Measurements from ENCODE around the gene HTR4.

The HTR4 gene

GRCh38 chr5:148686660-148687059 is 32.3 kb upstream of the HTR4 start:
- no peaks in the 10 kb centered on the region for H4K20me1 ChIP-seq (ENCODE audit: insufficient read depth, low read length)
- H3K79me2 ChIP-seq (ENCODE audit: insufficient read depth, low read length), result no peaks in the 10 kb centered on the region
- no peak for DNase-seq
- H3K4me3 ChIP-seq (ENCODE audit: low read depth in 1 of 2, low read length in 2 of 2), result no peak overlapping the region
- no peak overlapping the region for H2AFZ ChIP-seq (ENCODE audit: low read depth, low read length)
- no peaks in the 10 kb centered on the region for H3K4me1 ChIP-seq (ENCODE audit: insufficient read depth, low read length)
- no peak for TF ChIP-seq EZH2 (IDR thresholded peaks at IDR 0.05; ENCODE audit: borderline replicate concordance, low read depth, low read length, severe bottlenecking)
- no peak for TF ChIP-seq CTCF (IDR thresholded peaks at IDR 0.05; ENCODE audit: borderline replicate concordance, extremely low read depth, low read length, poor library complexity, severe bottlenecking)
- no peak overlapping the region for H3K27ac ChIP-seq (ENCODE audit: low read length)
- H3K9me3 ChIP-seq (ENCODE audit: insufficient read depth, low read length, severe bottlenecking), result no peaks in the 10 kb centered on the region
- H3K9ac ChIP-seq (ENCODE audit: low read depth, low read length), result no peak overlapping the region
- H3K4me2 ChIP-seq (ENCODE audit: insufficient read depth, low read length), result no peak overlapping the region
- no peak for ATAC-seq (ENCODE audit: insufficient read depth, low read depth)
- H3K36me3 ChIP-seq (ENCODE audit: insufficient read depth, low read length), result no peaks in the 10 kb centered on the region
- H3K27me3 ChIP-seq (ENCODE audit: insufficient read depth, low read length, poor library complexity), result no peaks in the 10 kb centered on the region

- Histone ChIP-seq H3K27me3 (ENCODE audit: insufficient read depth, low read length, poor library complexity) (no peaks in the 10 kb centered on the region), H3K4me3 (ENCODE audit: low read depth in 1 of 2, low read length in 2 of 2) (no peak overlapping the region), H2AFZ (ENCODE audit: low read depth, low read length) (no peak overlapping the region), H4K20me1 (ENCODE audit: insufficient read depth, low read length) (no peaks in the 10 kb centered on the region), H3K4me2 (ENCODE audit: insufficient read depth, low read length) (no peak overlapping the region), H3K27ac (ENCODE audit: low read length) (no peak overlapping the region), H3K4me1 (ENCODE audit: insufficient read depth, low read length) (no peaks in the 10 kb centered on the region), H3K36me3 (ENCODE audit: insufficient read depth, low read length) (no peaks in the 10 kb centered on the region), H3K79me2 (ENCODE audit: insufficient read depth, low read length) (no peaks in the 10 kb centered on the region), H3K9me3 (ENCODE audit: insufficient read depth, low read length, severe bottlenecking) (no peaks in the 10 kb centered on the region), H3K9ac (ENCODE audit: low read depth, low read length) (no peak overlapping the region)
- ATAC-seq (ENCODE audit: insufficient read depth, low read depth), result no peak
- TF ChIP-seq EZH2 (IDR thresholded peaks at IDR 0.05; ENCODE audit: borderline replicate concordance, low read depth, low read length, severe bottlenecking), result no peak
- TF ChIP-seq CTCF (IDR thresholded peaks at IDR 0.05; ENCODE audit: borderline replicate concordance, extremely low read depth, low read length, poor library complexity, severe bottlenecking), result no peak
- no peak for DNase-seq
Measured at GRCh38 chr5:148685520-148686134, 31.3 kb upstream of the HTR4 start.

GRCh38 chr5:148684528-148684927 is 30.2 kb upstream of the HTR4 start:
- H3K4me2 ChIP-seq (ENCODE audit: insufficient read depth, low read length), result no peak overlapping the region
- H3K9ac ChIP-seq (ENCODE audit: low read depth, low read length), result no peak overlapping the region
- H3K36me3 ChIP-seq (ENCODE audit: insufficient read depth, low read length), result no peaks in the 10 kb centered on the region
- no peaks in the 10 kb centered on the region for H3K9me3 ChIP-seq (ENCODE audit: insufficient read depth, low read length, severe bottlenecking)
- TF ChIP-seq EZH2 (IDR thresholded peaks at IDR 0.05; ENCODE audit: borderline replicate concordance, low read depth, low read length, severe bottlenecking), result no peak
- TF ChIP-seq CTCF (IDR thresholded peaks at IDR 0.05; ENCODE audit: borderline replicate concordance, extremely low read depth, low read length, poor library complexity, severe bottlenecking), result no peak
- no peak overlapping the region for H3K27ac ChIP-seq (ENCODE audit: low read length)
- no peaks in the 10 kb centered on the region for H3K4me1 ChIP-seq (ENCODE audit: insufficient read depth, low read length)
- no peaks in the 10 kb centered on the region for H4K20me1 ChIP-seq (ENCODE audit: insufficient read depth, low read length)
- DNase-seq (no peak), ATAC-seq (ENCODE audit: insufficient read depth, low read depth) (no peak)
- no peaks in the 10 kb centered on the region for H3K79me2 ChIP-seq (ENCODE audit: insufficient read depth, low read length)
- no peak overlapping the region for H3K4me3 ChIP-seq (ENCODE audit: low read depth in 1 of 2, low read length in 2 of 2)
- no peak overlapping the region for H2AFZ ChIP-seq (ENCODE audit: low read depth, low read length)
- no peaks in the 10 kb centered on the region for H3K27me3 ChIP-seq (ENCODE audit: insufficient read depth, low read length, poor library complexity)
